Measurements from ENCODE around the gene KRTCAP2.

KRTCAP2 gene

DNA sequence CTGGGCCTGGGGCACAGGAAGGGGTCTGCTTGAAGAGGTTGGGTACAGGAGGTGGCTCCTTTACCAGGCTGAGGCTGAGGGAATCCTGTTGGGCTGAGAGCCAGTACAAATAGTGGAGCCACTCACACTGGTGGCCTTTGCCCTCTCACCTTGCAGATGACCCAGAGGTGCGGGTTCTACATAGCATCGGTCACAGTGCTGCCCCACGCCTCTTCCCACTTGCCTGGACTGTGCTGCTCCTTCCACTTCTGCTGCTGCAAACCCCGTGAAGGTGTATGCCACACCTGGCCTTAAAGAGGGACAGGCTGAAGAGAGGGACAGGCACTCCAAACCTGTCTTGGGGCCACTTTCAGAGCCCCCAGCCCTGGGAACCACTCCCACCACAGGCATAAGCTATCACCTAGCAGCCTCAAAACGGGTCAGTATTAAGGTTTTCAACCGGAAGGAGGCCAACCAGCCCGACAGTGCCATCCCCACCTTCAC is 39.3 kb downstream of the KRTCAP2 start:
- DNase-seq (ENCODE audit: low read depth), result no peak

DNA sequence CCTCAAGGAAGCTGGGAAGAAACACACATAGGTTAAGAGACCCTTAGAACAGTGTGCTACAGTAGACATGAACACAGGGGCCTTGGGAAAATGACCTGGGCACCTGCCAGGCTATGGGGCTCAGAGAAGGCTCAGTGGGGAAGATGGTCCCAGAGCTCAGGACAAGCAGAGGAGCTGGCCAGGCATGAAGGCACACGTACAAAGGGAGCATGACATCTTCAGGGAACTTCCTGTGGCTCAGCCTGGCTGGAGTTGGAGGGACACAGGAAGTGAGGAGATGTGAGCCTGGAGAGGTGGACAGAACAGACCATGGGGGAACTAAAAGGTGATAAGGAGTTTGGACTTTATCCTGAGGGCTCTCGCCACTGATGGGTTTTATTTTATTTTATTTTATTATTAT is 41.2 kb downstream of the KRTCAP2 start:
- no peak for DNase-seq (ENCODE audit: low read depth)

DNA sequence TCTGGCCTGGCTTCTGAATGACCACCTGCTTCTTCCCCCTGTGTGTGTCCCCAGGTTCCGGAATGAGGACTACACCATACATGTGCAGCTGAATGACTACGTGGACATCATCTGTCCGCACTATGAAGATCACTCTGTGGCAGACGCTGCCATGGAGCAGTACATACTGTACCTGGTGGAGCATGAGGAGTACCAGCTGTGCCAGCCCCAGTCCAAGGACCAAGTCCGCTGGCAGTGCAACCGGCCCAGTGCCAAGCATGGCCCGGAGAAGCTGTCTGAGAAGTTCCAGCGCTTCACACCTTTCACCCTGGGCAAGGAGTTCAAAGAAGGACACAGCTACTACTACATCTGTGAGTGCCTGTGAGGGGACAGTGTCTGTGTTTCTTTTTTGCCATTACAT is 41.8 kb downstream of the KRTCAP2 start:
- DNase-seq (ENCODE audit: low read depth), result no peak

DNA sequence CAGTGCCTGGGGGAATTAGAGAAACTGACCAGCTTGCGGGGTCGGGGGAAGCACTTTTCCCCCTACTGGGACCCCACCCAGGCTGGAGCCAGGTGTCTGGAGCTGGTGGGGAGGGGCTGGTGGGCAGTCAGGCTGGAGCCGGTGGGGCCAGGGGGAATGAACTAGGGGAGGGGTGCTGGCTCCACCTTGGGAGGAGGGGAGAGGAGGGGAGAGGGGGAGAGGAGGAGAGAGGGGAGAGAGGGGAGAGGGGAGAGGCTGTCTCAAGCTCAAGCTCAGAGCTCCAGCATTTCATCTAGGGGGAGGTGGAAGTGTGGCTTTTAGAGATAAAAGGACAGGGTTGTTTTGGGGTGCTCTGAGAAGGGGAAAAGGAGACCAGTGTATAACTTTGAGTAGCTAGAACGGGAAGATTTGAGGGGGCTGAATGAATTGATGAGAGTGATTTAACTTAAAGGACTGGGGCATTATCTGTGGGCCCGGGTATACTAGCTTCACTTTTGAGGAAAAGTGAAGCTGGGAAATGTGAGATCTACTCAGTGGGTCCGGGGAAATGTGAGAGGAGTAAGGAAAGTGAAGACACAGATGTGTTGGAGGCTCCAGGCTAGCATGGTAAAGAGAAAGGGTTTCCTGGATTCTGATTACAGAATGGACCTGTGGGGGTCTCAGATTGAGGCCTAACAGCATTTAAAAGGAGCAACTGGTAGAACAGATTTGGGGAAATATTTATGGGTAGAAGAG is 42.7 kb downstream of the KRTCAP2 start:
- no peak for DNase-seq (ENCODE audit: low read depth)

DNA sequence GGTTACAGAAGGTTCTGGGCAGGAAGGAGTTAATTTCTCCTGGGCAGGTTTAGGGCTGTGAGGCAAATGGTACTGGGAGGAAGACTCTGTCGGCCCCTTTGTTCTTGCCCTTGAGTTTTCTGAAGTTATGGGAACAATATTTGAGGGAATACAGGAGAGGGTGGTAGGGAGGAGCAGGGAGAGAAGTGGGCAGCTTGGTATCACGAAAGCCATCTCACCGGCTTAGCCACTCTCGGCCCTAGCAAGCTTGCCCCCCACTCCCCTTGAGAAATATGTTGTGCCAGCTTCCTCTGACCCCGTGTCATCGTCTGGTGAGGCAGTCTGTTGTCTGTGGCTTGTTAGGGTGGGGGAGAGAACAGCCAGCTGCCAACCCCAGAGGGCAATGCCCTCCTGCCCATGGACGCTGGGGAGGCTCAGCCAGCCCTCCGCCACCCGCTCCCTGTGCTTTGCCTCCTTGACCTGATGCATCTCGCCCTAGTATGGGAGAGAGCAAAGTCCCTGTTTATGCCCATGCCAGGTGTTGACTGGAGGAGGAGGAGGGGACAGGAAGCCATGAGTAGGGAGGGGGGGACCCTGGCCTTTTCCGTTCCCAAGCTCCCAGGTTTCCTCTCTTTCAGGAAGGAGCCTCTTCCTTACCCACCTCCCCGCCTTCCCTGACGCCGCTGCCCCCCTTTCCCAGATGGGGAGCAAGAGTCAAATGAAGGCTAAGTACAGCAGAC is 44.2 kb downstream of the KRTCAP2 start:
- DNase-seq (ENCODE audit: low read depth), result no peak

DNA sequence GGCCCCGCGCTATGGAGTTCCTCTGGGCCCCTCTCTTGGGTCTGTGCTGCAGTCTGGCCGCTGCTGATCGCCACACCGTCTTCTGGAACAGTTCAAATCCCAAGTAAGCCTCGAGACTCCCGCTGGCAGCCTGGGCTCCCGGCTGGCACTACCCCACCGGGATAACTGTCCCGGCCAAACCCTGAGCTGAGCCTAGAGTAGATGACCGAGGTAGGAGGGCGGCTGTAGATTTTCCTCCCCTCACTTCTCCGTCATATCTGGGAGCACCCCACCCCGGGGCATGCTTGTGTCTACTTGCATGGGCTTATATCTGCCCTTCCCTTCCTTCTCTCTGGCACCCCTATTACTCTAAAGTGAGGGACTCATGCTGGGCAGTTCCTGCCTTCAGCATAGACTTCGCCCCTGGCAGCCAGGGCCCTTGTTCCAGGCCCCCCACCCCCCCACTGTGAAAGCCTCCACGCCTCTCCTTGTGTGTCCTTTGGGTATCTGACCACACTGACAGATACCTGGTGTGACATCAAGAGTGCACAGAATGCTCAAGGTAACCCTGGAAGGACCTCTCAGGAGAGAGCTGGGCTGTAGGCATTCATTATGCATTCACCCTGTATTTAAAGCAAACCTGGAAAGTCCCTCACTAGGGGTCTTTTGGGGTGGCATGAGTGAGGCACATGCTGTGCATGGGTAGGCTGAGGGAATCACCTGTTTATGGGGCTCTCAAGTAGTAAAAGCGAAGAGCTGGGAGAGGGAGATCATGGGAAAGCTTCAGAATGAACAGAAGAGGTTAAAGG is 44.9 kb downstream of the KRTCAP2 start:
- no peak for DNase-seq (ENCODE audit: low read depth)

DNA sequence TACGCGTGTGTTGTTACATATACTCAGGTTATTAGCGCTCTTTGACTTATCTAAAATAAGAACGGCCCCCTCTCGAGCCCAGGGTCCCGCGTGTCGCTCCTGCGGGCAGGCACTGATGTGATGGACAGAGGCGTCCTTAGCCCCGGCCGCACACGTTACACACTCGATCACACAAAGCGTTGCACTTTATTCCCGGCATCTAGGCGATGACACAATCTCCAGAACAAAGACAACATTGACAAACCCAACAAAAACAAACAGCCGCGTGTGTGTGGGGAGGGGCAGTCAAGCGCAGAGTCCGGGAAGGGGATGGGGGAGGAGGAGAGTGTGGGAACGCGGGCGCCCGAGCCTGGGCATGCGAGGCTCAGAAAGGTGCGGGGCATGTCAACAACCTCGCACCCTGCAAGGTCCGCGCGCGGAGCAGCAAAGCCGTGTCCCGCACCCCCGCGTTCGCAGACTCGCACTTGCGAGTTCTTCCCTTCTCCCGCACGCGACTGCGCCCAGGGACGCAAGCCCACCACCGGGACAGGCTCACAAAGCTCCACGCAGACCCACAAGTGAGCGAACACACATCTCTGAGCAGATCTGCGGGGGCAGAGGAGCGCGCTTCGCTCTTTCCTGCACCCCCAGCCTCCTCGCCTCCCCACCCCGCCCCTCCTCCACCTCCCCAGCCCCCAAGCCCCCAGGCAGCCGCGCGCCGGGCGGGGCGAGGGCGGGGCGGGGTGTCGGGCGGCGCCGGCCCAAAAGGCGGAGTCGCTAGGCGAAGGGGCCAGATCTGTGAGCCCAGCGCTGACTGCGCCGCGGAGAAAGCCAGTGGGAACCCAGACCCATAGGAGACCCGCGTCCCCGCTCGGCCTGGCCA is 45.8 kb downstream of the KRTCAP2 start, which contains the start of gene EFNA1:
TSS of gene EFNA1 (plus strand) at position 772 of the 862 bp plus-strand sequence. CDS start 102 bp downstream, outside the sequence.
- DNase-seq (ENCODE audit: low read depth), result peak; percentile 36

DNA sequence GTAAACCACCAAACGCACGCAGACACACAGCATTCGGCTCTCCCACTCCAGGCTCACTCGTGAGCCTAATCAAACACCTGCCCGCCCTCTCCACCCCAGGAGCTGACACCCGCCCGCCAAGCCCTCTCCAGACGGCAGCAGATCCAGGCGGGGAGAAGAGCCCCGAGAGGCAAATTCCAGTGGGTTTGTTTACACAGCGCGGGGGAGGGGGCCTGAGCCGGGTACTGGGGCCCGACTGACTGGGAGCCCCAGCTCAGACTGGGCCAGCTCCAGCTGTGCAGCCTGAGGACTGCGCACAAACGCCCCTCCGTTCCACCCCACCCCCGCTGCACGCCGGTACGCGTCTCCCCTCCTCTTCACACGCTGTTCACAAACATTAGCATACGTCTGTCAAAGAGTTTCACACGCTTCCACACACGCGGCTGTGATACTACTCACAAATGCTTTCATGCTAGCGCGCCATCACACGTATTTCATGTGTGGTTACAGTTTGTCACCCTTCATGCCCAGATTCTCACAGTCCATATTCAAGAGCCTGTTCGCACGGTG is 46.5 kb downstream of the KRTCAP2 start:
- DNase-seq (ENCODE audit: low read depth), result no peak

DNA sequence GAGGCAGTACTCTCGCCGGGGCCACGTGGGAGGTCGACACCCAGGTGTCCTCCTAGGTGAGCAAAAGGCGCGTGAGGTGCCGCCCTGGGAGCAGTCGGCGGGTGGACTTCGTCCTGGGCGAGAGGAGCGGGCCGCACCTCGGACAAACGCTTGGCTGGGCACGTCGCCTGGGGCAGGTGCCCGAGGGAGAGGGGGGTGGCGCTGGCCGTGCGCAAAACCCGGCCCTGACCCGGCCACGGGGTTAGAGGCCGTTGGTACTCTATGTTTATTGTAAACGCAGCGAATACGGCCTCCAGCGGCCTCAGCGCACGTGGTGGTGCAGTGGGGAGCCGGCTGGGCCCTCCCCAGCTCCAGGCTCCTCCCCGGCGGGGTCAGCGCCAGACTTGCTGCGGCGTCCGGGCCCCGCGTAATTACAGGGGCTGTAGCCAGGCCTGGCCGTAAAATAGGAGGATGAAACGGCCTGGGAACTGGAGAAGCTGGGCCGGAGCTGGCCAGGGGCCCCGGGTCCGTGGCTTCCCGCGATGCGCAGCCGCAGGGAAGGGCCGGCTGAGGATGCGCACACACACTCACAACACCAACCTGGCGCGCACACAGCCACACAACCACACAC is 47.1 kb downstream of the KRTCAP2 start:
- no peak for DNase-seq (ENCODE audit: low read depth)

DNA sequence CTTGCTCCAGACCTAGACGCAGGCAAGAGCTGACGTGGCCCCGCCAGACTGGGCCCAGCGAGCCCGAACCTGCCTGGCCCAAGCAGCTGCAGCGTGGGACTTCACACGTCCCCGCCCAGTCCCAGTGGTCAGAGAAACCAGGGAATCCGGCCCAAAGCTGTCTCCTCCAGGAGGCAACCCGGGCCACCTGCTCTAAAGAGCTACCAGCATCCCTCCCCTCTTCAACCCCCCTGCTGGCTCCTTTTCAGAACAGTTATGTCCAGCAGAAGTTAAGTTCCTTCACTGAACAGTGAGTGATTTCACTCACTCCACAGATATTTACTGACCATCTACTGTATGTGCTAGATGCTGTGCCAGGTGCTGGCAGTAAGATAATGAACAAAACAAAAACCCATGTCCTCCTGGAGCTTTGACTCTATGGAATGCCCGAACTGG is 47.6 kb downstream of the KRTCAP2 start:
- no peak for DNase-seq (ENCODE audit: low read depth)

DNA sequence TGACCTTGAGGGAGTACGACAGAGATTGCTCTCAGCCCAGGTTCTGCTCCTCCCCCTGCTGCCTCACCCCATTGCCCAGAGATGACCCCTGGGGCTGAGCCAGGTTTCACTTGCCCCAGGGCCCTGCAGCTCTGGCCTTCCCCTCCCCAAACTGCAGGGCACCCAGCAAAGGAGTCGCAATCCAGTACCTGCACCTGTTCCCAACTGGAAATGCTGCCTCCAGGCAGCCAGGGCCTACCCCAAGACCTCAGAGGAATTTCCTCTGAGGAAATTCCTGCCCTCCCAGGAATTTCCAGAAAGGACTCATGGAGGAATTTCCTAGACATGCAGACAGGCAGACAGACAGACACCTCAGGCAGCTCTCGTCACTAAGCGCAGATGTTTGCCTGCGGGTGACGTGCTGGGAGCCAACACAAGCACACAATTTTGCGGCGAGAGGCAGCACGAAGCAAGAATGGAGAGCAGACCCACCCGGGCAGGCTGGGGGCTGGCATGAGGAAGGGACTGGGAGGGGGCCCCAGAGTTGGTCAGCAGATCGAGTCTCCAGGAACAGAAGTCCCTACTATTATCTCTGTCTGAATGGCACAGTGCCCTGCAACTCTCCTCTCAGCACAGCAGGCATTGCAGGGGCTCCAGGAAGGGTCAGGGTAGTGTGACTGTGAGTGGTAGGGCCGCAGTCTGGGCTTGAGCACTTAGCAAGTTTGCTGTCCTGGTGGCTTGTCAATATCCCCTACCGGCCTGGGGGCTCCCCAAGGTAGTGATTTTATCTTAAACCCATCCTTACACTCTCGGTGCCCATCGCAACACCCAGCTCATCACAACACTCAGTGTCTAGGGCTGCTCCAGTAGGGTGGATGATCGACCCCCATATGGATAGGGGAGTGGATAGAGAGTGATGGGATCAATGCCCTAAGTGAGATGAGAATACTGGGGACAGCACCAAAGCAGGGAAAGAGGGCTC is 48.3 kb downstream of the KRTCAP2 start:
- no peak for DNase-seq (ENCODE audit: low read depth)

DNA sequence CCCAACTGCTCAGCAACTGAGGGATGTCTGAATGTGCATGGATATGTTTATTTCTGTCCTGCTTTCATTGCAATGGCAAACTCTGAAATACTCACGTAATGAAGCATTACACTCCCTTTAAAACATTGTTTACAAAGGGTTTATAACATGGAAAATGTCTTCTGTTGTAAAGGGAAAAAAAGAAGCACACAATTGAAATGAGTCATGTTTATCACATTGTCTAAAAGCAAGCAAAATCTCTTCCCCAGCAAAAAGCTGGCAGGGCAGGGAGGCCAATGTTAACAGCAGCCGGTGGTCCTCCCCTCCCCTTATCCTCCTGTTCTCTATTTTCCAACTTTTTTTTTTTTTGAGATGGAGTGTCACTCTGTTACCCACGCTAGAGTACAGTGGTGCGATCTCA is 49.3 kb downstream of the KRTCAP2 start:
- DNase-seq (ENCODE audit: low read depth), result no peak

DNA sequence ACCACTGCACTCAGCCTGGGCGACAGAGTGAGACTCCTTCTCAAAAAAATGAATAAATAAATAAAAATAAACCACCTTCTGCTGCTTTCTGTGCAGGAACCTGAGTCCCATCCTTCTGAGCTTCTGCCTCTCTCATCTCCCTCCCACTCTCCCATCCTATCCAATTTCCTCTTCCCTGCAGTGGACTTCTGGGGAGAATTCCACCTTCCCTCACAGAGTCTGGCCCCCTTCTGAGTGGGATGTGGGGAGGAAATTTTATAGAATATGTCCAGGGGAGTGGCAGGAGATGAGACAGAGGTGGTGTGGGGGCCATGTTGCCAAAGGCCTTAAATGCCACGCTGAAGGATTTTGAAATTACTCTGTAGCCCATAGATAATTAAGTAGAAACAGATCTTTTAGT is 50.8 kb downstream of the KRTCAP2 start:
- no peak for DNase-seq (ENCODE audit: low read depth)

DNA sequence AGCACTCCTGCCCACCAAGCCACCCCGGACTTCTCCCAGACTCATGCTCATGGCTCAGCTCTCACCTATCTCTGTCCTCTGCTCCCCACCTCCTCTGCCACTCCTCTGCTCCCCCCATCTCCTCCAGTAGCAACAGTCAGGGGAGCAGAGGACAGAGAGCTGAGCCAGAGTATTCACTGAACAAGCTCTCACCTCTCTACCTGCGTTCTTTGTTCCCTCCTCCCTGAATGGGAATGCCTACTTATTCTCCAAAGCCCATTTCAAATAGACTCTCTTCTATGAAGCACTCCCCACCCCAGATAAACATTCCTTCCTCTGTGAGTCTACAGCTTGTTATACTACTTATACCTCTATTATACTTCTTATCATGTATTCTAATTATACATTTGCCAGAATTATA is 51.9 kb downstream of the KRTCAP2 start:
- no peak for DNase-seq (ENCODE audit: low read depth)

DNA sequence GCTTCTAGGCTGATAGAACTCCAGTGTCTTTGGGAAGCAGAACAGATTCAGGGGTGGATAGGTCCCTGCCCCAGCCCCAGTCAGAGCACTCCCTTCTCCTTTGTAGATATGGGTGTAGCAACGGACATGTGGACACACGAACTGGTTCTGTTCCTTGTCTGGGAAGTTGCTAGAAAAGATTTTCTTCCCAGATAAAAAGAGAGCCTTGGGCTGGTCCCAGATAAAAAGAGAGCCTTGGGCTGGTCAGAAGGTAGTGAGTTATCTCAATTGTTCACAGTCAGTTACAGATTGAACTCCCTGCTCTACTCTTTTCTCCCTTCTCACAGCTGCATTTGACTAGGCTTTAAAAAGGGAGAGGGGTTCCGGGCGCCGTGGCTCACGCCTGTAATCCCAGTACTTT is 52.9 kb downstream of the KRTCAP2 start:
- DNase-seq (ENCODE audit: low read depth), result no peak

Data from CMK (cell line).